Esophagus muscularis mucosa (tissue), 3 donors: Measurements from ENCODE around the gene MON2.

Source experiments
- CTCF ChIP-seq, 3 experiments: fragments of 200-600 bp in 2 of 3; fragments of 450-650 bp in 1 of 3; sonication (generic) in 2 of 3; IDR thresholded peaks; one replicate each; pipeline ENCODE4 v1.5.1; 2017 to 2019; ENCODE audit warnings: antibody characterized with exemption in 3 of 3, mild to moderate bottlenecking in 2 of 3, moderate library complexity in 1 of 3
- EP300 ChIP-seq: sonication (generic); formaldehyde crosslinking; IDR thresholded peaks from one replicate; pipeline ENCODE4 v1.6.1; 2017; ENCODE audit warnings: antibody characterized with exemption

- TF ChIP-seq CTCF (IDR thresholded peaks at IDR 0.05) (no peak), EP300 (no peak)
Observed at GRCh38 chr12:62618930-62619329, 152.3 kb downstream of the MON2 start.
